GM12892 (cell line): ENCODE results near the gene ZNF724.

ENCODE experiments used
- POLR2A ChIP-seq: IDR thresholded peaks from 2 replicates; pipeline ENCODE4 v1.6.1; 2011; ENCODE audit warnings: low read depth, low read length, control low read depth
- POLR2AphosphoS5 ChIP-seq: IDR thresholded peaks from 2 replicates; pipeline ENCODE4 v1.6.1; 2011; ENCODE audit warnings: low read depth, low read length, control low read depth

- TF ChIP-seq POLR2A: no peak
- no peak for TF ChIP-seq POLR2AphosphoS5
These were observed 5.5 kb upstream of the ZNF724 start for GRCh38 chr19:23255700-23256099.
